ENCODE data around the gene NRK. TPM values are rescaled to one million over a fixed set of nuclear protein-coding genes. Genes with fewer than 3 reads are reported as not detected.
A peak's percentile ranks its signal among the peaks of the same experiment; 100 is the strongest.

The NRK gene
- total RNA-seq, 1 donor from 2014 or later: 0.26 TPM

GRCh38 chrX:105870445-105870844 is 48.1 kb downstream of the NRK start:
- Mint-ChIP-seq H3K27ac (ENCODE audit: unreplicated experiment) (no peak overlapping the region), H3K4me3 (no peak overlapping the region), H3K9me3 (peaks cover 12% of the 10 kb centered on the region), H3K27me3 (ENCODE audit: low read depth) (no peaks in the 10 kb centered on the region), H3K36me3 (ENCODE audit: low read depth) (no peaks in the 10 kb centered on the region), H3K4me1 (no peaks in the 10 kb centered on the region)
- DNase-seq (ENCODE audit: low read depth, low spot score): no peak
- TF ChIP-seq CTCF (conservative IDR thresholded peaks at IDR 0.05): no peak

GRCh38 chrX:105872941-105873340 is 50.6 kb downstream of the NRK start:
- Mint-ChIP-seq H3K4me3 (no peak overlapping the region), H3K27me3 (ENCODE audit: low read depth) (no peaks in the 10 kb centered on the region), H3K9me3 (peaks cover 12% of the 10 kb centered on the region), H3K27ac (ENCODE audit: unreplicated experiment) (no peak overlapping the region), H3K4me1 (no peaks in the 10 kb centered on the region), H3K36me3 (ENCODE audit: low read depth) (no peaks in the 10 kb centered on the region)
- no peak for TF ChIP-seq CTCF (conservative IDR thresholded peaks at IDR 0.05)
- DNase-seq (ENCODE audit: low read depth, low spot score): no peak

- H3K36me3 Mint-ChIP-seq (ENCODE audit: low read depth): no peaks in the 10 kb centered on the region
- peaks cover 12% of the 10 kb centered on the region for H3K9me3 Mint-ChIP-seq
- DNase-seq (ENCODE audit: low read depth, low spot score): no peak
- no peak overlapping the region for H3K27ac Mint-ChIP-seq (ENCODE audit: unreplicated experiment)
- H3K4me1 Mint-ChIP-seq: no peaks in the 10 kb centered on the region
- no peak overlapping the region for H3K4me3 Mint-ChIP-seq
- TF ChIP-seq CTCF (conservative IDR thresholded peaks at IDR 0.05): no peak
- no peaks in the 10 kb centered on the region for H3K27me3 Mint-ChIP-seq (ENCODE audit: low read depth)
Observed at GRCh38 chrX:105874790-105875189, 52.5 kb downstream of the NRK start.

GRCh38 chrX:105876658-105877057 is 54.3 kb downstream of the NRK start:
- peak; percentile 39 for TF ChIP-seq CTCF (conservative IDR thresholded peaks at IDR 0.05)
- Mint-ChIP-seq H3K4me1 (no peaks in the 10 kb centered on the region), H3K4me3 (no peak overlapping the region), H3K36me3 (ENCODE audit: low read depth) (no peaks in the 10 kb centered on the region), H3K27me3 (ENCODE audit: low read depth) (no peaks in the 10 kb centered on the region), H3K9me3 (peaks cover 9% of the 10 kb centered on the region), H3K27ac (ENCODE audit: unreplicated experiment) (no peak overlapping the region)
- no peak for DNase-seq (ENCODE audit: low read depth, low spot score)

GRCh38 chrX:105880491-105880890 is 58.2 kb downstream of the NRK start:
- H3K27me3 Mint-ChIP-seq (ENCODE audit: low read depth): no peaks in the 10 kb centered on the region
- no peaks in the 10 kb centered on the region for H3K9me3 Mint-ChIP-seq
- no peaks in the 10 kb centered on the region for H3K36me3 Mint-ChIP-seq (ENCODE audit: low read depth)
- H3K27ac Mint-ChIP-seq (ENCODE audit: unreplicated experiment): no peak overlapping the region
- no peak for DNase-seq (ENCODE audit: low read depth, low spot score)
- H3K4me1 Mint-ChIP-seq: no peaks in the 10 kb centered on the region
- no peak for TF ChIP-seq CTCF (conservative IDR thresholded peaks at IDR 0.05)
- no peak overlapping the region for H3K4me3 Mint-ChIP-seq
